Natural killer cell (primary cell): ENCODE results near the gene ZNF236. TPM values are rescaled to one million over a fixed set of nuclear protein-coding genes. Genes with fewer than 3 reads are reported as not detected.
A peak's percentile ranks its signal among the peaks of the same experiment; 100 is the strongest.

Experiments used
- ATAC-seq, 3 donors: fragments of 150-1000 bp in 2 of 3; fragments of 200-7000 bp in 1 of 3; cut with Tn5 transposase; 1 replicate in 1 of 3; 2 replicates in 2 of 3; pipeline ENCODE4 v1.10.0; 2021; ENCODE audit warnings: mild to moderate bottlenecking in 2 of 3, moderate library complexity in 2 of 3
- DNase-seq, 2 donors: peaks; one replicate each; pipeline versions ENCODE4 v3.0.0 to v3.0.0-alpha.2; 2013 to 2021; ENCODE audit warnings: mixed read lengths in 1 of 2
- H3K27ac ChIP-seq: one replicate; pipeline ENCODE4 v1.5.1; 2013; ENCODE audit warnings: mild to moderate bottlenecking, low read length
- H3K27me3 ChIP-seq: one replicate; pipeline ENCODE4 v1.6.1; 2013; ENCODE audit warnings: low read length; ENCODE audit not compliant: control insufficient read depth, insufficient read depth
- H3K36me3 ChIP-seq: one replicate; pipeline ENCODE4 v1.6.1; 2013; ENCODE audit warnings: low read length; ENCODE audit not compliant: control insufficient read depth, insufficient read depth
- H3K4me1 ChIP-seq: one replicate; pipeline ENCODE4 v1.6.1; 2013; ENCODE audit warnings: low read length; ENCODE audit not compliant: control insufficient read depth, insufficient read depth
- H3K4me3 ChIP-seq: one replicate; pipeline ENCODE4 v1.5.1; 2013; ENCODE audit warnings: low read length
- H3K9me3 ChIP-seq: one replicate; pipeline ENCODE4 v1.6.1; 2013; ENCODE audit warnings: low read length; ENCODE audit not compliant: control insufficient read depth, insufficient read depth
- H3K27ac Mint-ChIP-seq, 2 donors: one replicate each; pipeline ENCODE4 v1.8.0; 2022; ENCODE audit warnings: mild to moderate bottlenecking in 2 of 2, mixed read lengths in 2 of 2, moderate library complexity in 1 of 2
- H3K27me3 Mint-ChIP-seq, 2 donors: one replicate each; pipeline ENCODE4 v1.8.0; 2022; ENCODE audit warnings: low read depth in 2 of 2, mixed read lengths in 2 of 2
- H3K36me3 Mint-ChIP-seq: one replicate; pipeline ENCODE4 v1.8.0; 2022; ENCODE audit warnings: mixed read lengths
- H3K4me1 Mint-ChIP-seq, 2 donors: one replicate each; pipeline ENCODE4 v1.8.0; 2022; ENCODE audit warnings: mixed read lengths in 2 of 2
- H3K4me3 Mint-ChIP-seq: one replicate; pipeline ENCODE4 v1.8.0; 2022; ENCODE audit warnings: mild to moderate bottlenecking, moderate library complexity, mixed read lengths
- H3K9me3 Mint-ChIP-seq, 2 donors: one replicate each; pipeline ENCODE4 v1.8.0; 2022; ENCODE audit warnings: mixed read lengths in 2 of 2
- WGBS: methylation state at CpG from one replicate; pipeline ENCODE4 v1.1.7; 2013; ENCODE audit warnings: missing lambda C conversion rate; ENCODE audit not compliant: insufficient coverage; 5-methylcytosine and 5-hydroxymethylcytosine counted together
- intact Hi-C: fragments of 100-400 bp; cut with micrococcal nuclease; formaldehyde crosslinking; loops from one replicate; pipeline ENCODE4 v1.14.2; 2022
- total RNA-seq, 4 donors: library from RNA; stranded (reverse); fragments of 120-200 nt in 1 of 4; gene quantifications; one replicate each; pipeline versions ENCODE4 v1.2.3 to v1.2.4, GENCODE V29; 2013 to 2022
- TF ChIP-seq, protein P1 (sequence below): fragments of 200-600 bp; IDR thresholded peaks from one replicate; pipeline ENCODE4 v1.8.0; 2022; ENCODE audit warnings: antibody characterized with exemption

The ZNF236 gene
- total RNA-seq, 3 donors from 2014 or later (not counting 1 experiment from before 2014, with no cell fraction given), result 35.1 to 42.2 (median 39.7) TPM

DNA sequence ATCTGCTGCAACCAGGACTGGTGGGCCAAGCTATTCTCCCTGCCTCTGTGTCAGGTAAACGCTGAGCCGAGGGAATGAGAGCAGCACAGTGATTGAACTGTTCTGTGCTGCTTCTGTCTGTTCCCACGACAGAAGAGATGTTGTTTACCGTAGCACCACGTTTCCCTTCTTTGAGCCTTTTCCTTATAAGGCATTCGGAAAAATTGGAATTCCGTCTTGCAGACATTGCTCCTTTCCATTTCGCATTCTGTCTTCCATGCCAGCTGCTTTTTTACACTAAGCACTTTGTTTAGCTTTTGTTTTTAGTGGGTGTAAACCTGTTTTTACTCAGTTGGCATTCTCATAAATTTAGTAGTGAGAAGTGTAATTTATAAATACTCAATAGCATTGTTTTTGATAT is 103.1 kb downstream of the ZNF236 start:
- Mint-ChIP-seq H3K4me1 (peaks cover 8 to 18% of the 10 kb centered on the region in 2 donors), H3K9me3 (no peaks in the 10 kb centered on the region), H3K36me3 (peaks cover 14% of the 10 kb centered on the region), H3K27me3 (no peaks in the 10 kb centered on the region), H3K27ac (no peak overlapping the region), H3K4me3 (no peak overlapping the region)
- H3K27ac ChIP-seq, result no peak overlapping the region
- TF ChIP-seq, protein P1, sequence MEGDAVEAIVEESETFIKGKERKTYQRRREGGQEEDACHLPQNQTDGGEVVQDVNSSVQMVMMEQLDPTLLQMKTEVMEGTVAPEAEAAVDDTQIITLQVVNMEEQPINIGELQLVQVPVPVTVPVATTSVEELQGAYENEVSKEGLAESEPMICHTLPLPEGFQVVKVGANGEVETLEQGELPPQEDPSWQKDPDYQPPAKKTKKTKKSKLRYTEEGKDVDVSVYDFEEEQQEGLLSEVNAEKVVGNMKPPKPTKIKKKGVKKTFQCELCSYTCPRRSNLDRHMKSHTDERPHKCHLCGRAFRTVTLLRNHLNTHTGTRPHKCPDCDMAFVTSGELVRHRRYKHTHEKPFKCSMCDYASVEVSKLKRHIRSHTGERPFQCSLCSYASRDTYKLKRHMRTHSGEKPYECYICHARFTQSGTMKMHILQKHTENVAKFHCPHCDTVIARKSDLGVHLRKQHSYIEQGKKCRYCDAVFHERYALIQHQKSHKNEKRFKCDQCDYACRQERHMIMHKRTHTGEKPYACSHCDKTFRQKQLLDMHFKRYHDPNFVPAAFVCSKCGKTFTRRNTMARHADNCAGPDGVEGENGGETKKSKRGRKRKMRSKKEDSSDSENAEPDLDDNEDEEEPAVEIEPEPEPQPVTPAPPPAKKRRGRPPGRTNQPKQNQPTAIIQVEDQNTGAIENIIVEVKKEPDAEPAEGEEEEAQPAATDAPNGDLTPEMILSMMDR, result no peak
- no peaks in the 10 kb centered on the region for H3K4me1 ChIP-seq
- no peak for DNase-seq
- H3K4me3 ChIP-seq, result no peak overlapping the region
- intact Hi-C loops, result no loop called here
- peaks cover 72% of the 10 kb centered on the region for H3K36me3 ChIP-seq
- no peaks in the 10 kb centered on the region for H3K9me3 ChIP-seq
- WGBS, result 96% methylated on average over 7 of the region's 8 CpGs
- ATAC-seq, result no peak
- no peaks in the 10 kb centered on the region for H3K27me3 ChIP-seq

DNA sequence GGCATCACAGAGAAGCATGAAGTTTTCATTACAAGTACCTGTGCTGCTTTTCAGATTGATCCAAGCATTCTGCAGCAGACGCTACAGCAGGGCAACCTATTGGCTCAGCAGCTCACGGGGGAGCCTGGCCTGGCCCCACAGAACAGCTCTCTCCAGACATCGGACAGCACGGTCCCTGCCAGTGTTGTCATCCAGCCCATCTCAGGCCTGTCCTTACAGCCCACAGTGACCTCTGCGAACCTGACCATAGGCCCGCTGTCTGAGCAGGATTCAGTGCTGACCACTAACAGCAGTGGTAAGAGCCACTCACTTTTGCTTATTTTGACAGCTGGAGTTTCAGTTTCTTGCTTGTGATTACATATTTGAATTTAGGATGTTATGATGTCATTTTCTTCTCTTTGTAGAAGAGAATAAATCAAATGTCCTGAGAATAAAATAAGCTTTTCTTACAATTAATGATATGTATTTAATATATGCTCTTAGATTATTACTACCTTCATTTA is 104.9 kb downstream of the ZNF236 start:
- intact Hi-C loops, result no loop called here
- H3K9me3 ChIP-seq, result no peaks in the 10 kb centered on the region
- ATAC-seq, result peak in 1 of 3 donors; percentile 40
- Mint-ChIP-seq H3K4me3 (no peak overlapping the region), H3K27me3 (no peaks in the 10 kb centered on the region), H3K9me3 (no peaks in the 10 kb centered on the region), H3K36me3 (peaks cover 11% of the 10 kb centered on the region), H3K4me1 (peaks cover 3 to 14% of the 10 kb centered on the region in 2 donors), H3K27ac (no peak overlapping the region)
- WGBS, result 98% methylated on average over 6 of the region's 6 CpGs
- H3K4me1 ChIP-seq, result no peaks in the 10 kb centered on the region
- H3K36me3 ChIP-seq, result peaks cover 74% of the 10 kb centered on the region
- no peak for DNase-seq
- no peak overlapping the region for H3K27ac ChIP-seq
- H3K4me3 ChIP-seq, result no peak overlapping the region
- TF ChIP-seq, protein P1, result no peak
- no peaks in the 10 kb centered on the region for H3K27me3 ChIP-seq

DNA sequence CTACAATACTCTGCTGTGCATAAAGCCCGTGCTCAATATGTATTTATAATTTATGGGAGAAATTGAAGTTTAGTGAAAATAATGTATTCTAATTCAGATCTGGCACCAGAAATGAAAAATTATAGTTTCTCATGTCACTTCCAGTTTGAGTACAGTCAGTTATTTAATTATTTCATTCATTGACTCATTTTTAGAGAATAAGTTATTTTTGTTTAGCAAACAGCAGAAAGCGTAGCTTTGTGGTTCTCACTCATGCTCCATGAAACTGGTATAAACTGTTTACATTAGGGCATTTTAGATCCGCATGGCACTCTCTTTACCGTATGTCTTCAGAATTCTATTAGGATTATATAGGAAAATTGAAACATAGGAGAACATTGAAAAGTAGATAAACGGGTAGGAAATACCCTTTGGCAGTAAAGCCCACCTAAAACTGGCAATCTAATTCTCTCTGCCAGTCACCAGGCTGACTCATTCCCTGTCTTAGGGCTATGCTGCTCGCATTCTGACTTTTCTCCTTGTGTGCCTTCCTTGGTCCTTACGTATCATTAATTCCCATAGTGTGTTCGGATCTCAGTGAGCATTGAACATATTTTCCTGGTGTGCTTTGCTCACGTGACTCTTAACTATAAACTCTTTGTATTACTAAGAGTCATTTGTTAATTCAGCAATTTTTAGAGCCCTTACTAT is 106.0 kb downstream of the ZNF236 start:
- Histone ChIP-seq H3K27ac (no peak overlapping the region), H3K4me1 (no peaks in the 10 kb centered on the region), H3K36me3 (peaks cover 78% of the 10 kb centered on the region), H3K27me3 (no peaks in the 10 kb centered on the region), H3K4me3 (no peak overlapping the region), H3K9me3 (no peaks in the 10 kb centered on the region)
- WGBS, result 91% methylated on average over 7 of the region's 9 CpGs
- TF ChIP-seq, protein P1, result no peak
- Mint-ChIP-seq H3K4me1 (peaks cover 0 to 12% of the 10 kb centered on the region in 2 donors), H3K27ac (no peak overlapping the region), H3K4me3 (no peak overlapping the region), H3K9me3 (no peaks in the 10 kb centered on the region), H3K27me3 (no peaks in the 10 kb centered on the region), H3K36me3 (peaks cover 11% of the 10 kb centered on the region)
- DNase-seq (no peak), ATAC-seq (no peak)
- intact Hi-C loops, result no loop called here
